ENCODE measurements around the gene ICAM2. TPM values are rescaled to one million over a fixed set of nuclear protein-coding genes. Genes with fewer than 3 reads are reported as not detected.

ICAM2 gene
- total RNA-seq, 2 donors from 2014 or later, result 16.2 to 16.3 TPM

- DNase-seq, result no peak
- TF ChIP-seq POLR2A (IDR thresholded peaks at IDR 0.05) (no peak), CTCF (IDR thresholded peaks at IDR 0.05) (no peak)
- H3K27ac ChIP-seq, result no peak overlapping the region
- intact Hi-C loops (cut with DNase I), result no loop called here
- H3K36me3 ChIP-seq (replicated peaks in 1 of 2; ENCODE audit: insufficient read depth in 1 of 2, low read depth in 2 of 2), result no peaks in the 10 kb centered on the region
- peaks cover 20% of the 10 kb centered on the region for H3K4me1 ChIP-seq
- WGBS, 2 donors, result 80 to 81% methylated on average over 21 of the region's 21 CpGs
- no peak overlapping the region for H3K4me3 ChIP-seq
- no peak for ATAC-seq
- no peaks in the 10 kb centered on the region for H3K9me3 ChIP-seq
- no peaks in the 10 kb centered on the region for H3K27me3 ChIP-seq
Observed at GRCh38 chr17:63989622-63990345, 30.6 kb downstream of the ICAM2 start.

GRCh38 chr17:63988741-63989621 lies 31.5 kb downstream of the ICAM2 start:
- peak in 1 of 4 donors; percentile 7 for DNase-seq
- peaks cover 20% of the 10 kb centered on the region for H3K4me1 ChIP-seq
- 43 to 44% methylated on average over 23 to 33 of the region's 35 CpGs for WGBS, 2 donors
- TF ChIP-seq POLR2A (IDR thresholded peaks at IDR 0.05), result no peak
- TF ChIP-seq CTCF (IDR thresholded peaks at IDR 0.05), result no peak
- H3K27ac ChIP-seq, result no peak overlapping the region
- H3K9me3 ChIP-seq, result no peaks in the 10 kb centered on the region
- ATAC-seq, result no peak
- intact Hi-C loops (cut with DNase I), result no loop called here
- no peak overlapping the region for H3K4me3 ChIP-seq
- H3K36me3 ChIP-seq (replicated peaks in 1 of 2; ENCODE audit: insufficient read depth in 1 of 2, low read depth in 2 of 2), result no peaks in the 10 kb centered on the region
- no peaks in the 10 kb centered on the region for H3K27me3 ChIP-seq

GRCh38 chr17:63988127-63988478 lies 32.3 kb downstream of the ICAM2 start:
- H3K4me3 ChIP-seq, result no peak overlapping the region
- WGBS, 2 donors, result 87% methylated on average over 4 of the region's 5 CpGs; no CpG with 5 or more reads in 1 of the 2 donors
- intact Hi-C loops (cut with DNase I), result no loop called here
- no peaks in the 10 kb centered on the region for H3K36me3 ChIP-seq (replicated peaks in 1 of 2; ENCODE audit: insufficient read depth in 1 of 2, low read depth in 2 of 2)
- H3K27me3 ChIP-seq, result no peaks in the 10 kb centered on the region
- no peak overlapping the region for H3K27ac ChIP-seq
- H3K4me1 ChIP-seq, result peaks cover 20% of the 10 kb centered on the region
- no peaks in the 10 kb centered on the region for H3K9me3 ChIP-seq
- TF ChIP-seq POLR2A (IDR thresholded peaks at IDR 0.05) (no peak), CTCF (IDR thresholded peaks at IDR 0.05) (no peak)
- no peak for DNase-seq
- no peak for ATAC-seq

DNA sequence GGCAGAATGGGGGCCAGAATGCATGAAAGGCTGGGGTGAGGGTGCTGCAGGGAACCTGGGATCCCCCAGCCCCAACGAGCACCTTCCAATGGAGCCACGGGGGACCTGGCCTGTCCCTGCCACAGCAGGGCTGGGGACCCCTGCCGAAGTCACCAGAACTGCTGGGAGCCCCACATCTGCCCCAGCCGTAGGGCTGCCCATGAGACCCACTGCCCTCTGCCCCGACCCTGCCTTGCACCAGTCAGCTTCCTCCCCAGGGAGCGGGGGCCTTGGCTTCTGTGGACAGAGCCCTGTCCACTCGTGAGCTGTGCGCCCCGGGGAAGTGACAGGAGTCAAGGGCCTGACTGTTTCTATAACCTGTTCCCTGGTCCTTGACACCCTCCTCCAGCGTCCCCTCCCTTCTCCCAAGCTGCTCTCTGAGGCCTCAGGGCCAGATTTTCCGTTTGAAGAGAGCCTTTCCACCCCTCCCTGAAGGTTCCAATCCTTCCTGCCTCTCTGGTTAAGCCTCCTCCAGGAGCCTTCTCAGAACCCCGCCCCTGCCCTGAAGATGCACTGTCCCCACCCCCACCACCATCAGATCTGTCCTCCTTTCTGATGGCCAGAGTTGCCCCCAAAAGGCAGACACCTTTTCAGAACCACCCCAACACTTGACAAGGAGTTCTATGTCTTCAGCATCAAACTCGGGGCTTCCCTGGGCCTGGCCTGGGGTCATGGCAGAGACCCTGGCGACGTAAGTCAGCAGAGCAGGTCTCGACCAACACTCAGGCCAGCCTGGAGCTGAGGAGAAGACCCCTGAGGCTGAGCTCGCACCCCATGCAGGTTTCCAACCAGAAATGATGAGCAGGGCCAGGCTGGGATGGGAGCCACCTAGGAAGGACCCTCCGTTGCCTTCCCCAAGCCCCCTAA lies 33.0 kb downstream of the ICAM2 start:
- no peak overlapping the region for H3K27ac ChIP-seq
- H3K9me3 ChIP-seq, result no peaks in the 10 kb centered on the region
- WGBS, 2 donors, result 60 to 69% methylated on average over 13 to 18 of the region's 18 CpGs
- ATAC-seq (no peak), DNase-seq (peak in 1 of 4 donors; percentile 8)
- no peak overlapping the region for H3K4me3 ChIP-seq
- H3K4me1 ChIP-seq, result peaks cover 20% of the 10 kb centered on the region
- H3K27me3 ChIP-seq, result no peaks in the 10 kb centered on the region
- no peaks in the 10 kb centered on the region for H3K36me3 ChIP-seq (replicated peaks in 1 of 2; ENCODE audit: insufficient read depth in 1 of 2, low read depth in 2 of 2)
- intact Hi-C loops (cut with DNase I), result no loop called here
- TF ChIP-seq CTCF (IDR thresholded peaks at IDR 0.05), result no peak
- no peak for TF ChIP-seq POLR2A (IDR thresholded peaks at IDR 0.05)
